GM19035 (cell line): ENCODE results near the gene WWTR1.

Experiments used
- ATAC-seq: cut with Tn5 transposase; IDR thresholded peaks from one replicate; pipeline ENCODE4 v1.9.1; 2021; ENCODE audit not compliant: unreplicated experiment

WWTR1 gene

DNA sequence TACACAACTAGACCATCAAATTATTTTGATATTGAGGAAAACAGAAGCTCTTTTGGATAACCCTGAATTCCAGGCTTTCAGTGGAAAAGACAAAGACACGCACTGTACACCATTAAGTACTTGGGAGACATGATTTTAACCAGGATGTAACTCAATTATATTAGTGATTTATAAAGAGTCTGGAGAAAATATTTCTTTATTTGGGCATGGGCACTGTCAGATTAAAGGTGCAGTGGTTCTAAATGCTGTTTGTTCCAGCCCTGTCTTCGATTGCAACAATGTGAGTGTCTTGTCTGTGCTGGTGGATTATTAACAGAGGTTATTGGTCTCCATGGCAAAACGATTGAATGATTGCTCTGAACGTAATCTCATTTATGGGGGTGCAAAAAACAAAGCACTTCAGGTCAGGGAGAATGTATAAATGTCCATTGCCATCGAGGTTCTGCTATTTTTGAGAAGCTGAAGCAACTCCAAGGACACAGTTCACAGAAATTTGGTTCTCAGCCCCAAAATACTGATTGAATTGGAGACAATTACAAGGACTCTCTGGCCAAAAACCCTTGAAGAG, 183.5 kb downstream of the WWTR1 start, which contains the start of gene TM4SF4:
TSS of gene TM4SF4 (plus strand) at position 448 of the 568 bp plus-strand sequence. CDS start 181 bp downstream, outside the sequence.
- no peak for ATAC-seq

DNA sequence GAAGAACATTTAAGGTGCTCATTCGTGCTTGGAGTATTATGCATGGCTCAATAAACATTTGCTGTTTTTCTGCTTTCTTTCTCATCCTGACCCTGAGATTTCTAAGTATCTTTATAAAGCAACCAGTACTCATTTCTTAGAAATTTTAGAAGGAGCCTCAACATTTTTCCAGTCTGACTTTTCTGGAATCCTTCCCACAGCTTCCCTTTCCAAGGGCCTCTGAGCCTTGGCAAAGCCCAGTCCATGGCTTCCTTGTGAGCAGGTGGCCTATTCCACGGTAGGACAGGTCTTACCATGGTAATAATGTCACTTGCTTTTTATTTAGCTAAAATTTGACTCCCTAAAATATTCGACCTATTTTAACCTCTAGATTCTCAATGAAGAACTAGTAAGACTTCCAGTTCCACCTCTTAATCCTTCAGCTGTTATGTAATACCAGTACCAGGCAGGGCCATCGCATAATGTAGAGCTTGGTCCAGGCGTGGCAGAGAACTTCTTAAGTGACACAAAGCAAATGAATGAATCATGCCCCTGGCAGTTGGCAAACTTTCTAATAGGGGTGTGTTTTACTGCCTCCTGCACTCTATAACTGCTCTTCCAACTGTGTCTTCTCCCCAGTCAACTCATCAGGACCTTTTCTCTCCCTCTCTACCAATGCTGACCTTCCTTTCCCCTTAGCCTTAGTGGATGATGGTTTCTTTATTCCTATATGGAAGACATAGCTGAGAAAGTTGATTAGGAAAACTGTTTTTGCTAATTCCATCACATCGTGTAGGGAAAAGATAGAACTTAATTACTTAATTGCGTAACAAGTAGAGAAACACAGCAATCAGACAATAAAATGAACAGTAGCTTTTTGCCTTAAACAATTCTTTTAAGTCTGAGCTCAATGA, 184.2 kb downstream of the WWTR1 start:
- ATAC-seq, result no peak

DNA sequence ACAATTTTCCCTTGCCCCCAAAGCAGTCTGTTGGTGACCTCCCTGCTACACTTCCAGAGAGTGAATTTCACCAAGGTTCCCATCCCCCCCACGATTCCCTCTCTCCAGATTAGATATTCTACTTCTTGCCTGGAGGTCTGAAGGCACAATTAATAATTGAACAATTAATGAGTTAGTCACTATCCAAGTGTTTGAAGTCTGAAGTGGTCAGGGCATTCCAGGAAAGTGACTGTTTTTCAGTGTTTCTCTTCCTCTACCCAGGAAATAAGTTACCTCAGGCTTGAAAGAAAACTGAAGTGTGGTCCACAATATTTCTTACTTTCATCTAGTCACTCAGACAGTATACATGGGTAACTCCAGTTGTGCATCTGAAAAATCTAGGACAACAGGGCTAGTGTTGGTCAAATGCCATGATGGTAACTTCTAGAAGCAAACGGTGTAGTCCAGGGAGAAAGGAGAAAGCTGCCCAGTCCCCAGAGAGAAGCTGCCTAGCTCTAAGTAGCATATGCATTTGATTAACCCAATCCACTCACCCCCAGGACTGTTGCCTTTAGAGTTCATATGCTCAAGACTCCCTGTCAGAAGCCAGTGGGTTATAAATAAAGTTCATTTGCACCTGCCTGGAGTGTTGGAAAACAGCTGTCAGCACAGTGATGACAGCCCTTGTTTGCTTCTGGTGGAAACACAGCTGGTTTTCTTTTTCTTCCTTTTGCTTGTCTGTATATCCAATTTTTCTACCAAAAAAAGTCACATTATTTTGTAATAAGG, 185.6 kb downstream of the WWTR1 start:
- ATAC-seq, result no peak

DNA sequence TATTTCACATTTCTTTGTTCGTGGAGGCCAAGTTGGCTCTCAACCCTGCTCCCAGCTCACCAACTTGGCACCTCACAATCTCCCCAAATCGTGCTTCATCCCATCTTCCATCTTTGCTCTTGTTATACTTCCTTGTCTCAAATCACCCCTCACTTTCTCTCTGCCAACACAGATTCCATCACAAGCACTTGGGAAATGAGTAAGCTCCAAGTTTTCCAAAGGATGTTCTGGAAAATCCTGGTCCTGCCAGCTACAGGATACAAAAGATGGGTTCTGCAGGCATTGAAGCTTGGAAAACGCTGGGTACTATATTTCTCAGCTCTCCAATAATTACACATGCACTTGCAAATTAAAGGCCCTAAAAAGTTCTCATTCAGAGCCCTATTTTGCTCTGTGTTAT, 187.4 kb downstream of the WWTR1 start:
- ATAC-seq, result no peak

DNA sequence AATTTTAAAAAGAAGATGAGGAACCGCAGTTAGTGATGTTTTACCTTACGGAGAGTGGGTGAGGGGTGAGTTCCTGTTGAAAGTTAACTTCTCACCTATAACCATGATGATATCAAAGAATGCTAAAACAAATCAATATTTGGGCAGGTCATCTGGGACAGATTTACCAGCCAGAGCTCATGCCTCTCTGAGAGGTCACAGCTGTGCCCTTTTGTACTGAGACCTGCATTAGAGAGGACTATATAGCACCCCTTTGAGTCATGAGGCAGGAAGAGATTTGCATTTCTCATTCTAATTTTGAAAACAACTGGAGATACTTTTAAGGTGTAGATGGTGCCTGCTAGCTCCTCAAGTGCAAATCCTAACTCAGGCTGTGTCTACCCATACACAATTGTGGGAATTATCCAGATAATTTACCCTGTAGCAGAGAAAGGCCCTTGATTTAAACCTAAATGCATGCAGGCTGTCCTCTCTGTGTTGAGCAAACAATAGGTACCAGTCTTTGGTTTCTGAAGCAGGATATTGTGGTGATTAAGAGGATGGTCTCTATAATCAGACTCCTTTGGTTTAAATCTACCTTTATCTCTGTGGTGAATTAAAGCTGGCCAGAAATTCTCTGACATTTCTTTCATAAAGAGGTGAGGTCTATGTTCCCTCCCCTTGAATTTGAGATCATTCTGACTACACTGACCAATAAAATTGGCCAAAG, 189.2 kb downstream of the WWTR1 start:
- peak; percentile 93 for ATAC-seq
